ENCODE results near the gene GNG14.
"Not testable (repeated sequence)": the region's sequence is repeated elsewhere in the genome, so short reads cannot be mapped to it uniquely, and the experiment has no call there.

Gene GNG14

DNA sequence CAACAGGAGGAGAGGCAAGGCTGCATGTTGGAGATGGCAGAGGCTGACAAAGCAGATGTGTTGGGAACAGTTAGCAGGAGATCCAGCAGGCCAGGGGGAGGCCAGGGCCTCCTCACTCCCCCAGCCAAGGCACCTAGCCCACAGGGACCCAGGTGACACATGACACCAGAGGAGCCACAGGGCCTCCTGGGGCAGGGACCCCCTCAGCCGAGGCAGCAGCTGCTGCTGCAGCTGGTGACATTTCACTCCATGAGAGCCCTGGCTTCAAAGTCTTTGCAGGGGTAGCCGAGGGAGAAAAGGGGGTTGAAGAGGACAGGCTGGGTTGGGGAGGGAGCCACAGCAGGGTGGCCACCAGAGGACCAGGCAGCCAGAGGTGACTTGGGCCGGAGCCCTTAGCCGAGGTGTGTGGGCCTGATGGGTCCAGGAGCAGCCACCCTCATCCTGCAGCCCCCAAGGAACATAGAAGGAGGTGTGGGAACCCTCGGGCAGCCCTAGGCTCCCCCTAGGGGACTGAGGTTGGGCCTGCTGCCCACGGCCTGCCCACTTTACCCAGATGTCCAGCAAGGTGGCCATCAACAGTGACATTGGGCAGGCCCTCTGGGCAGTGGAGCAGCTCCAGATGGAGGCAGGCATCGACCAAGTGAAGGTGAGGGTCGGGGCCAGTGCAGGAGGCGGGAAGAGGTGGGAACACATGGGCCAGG lies at the start of gene GNG14:
Gene GNG14, plus strand, starts transcription at position 503 of the 701 bp plus-strand sequence. Its CDS starts 51 bp downstream, at position 554.
- DNase-seq, result peak; percentile 87

DNA sequence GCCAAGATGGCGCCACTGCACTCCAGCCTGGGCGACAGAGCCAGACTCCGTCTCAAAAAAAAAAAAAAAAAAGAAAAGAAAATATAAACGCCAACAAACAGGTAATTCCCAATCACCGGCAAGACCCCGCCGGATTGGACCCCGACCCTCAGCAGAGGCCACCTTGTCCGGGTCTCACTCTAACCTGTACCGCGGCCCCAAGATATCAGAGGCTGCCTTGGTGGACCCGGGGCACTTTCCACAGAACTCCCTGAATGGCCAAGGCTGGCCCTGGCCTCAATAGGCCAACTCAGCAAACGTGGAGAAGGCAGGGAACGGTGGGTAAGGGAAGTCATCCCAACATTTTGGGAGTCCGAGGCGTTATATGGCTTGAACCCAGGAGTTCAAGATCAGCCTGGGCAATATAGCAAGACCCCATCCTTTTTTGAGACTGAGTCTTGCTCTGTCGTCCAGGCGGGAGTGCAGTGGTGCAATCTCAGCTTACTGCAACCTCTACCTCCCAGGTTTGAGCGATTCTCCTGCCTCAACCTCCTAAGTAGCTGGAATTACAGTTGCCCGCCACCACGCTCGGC lies 49.1 kb upstream of the GNG14 start:
- no peak for DNase-seq

DNA sequence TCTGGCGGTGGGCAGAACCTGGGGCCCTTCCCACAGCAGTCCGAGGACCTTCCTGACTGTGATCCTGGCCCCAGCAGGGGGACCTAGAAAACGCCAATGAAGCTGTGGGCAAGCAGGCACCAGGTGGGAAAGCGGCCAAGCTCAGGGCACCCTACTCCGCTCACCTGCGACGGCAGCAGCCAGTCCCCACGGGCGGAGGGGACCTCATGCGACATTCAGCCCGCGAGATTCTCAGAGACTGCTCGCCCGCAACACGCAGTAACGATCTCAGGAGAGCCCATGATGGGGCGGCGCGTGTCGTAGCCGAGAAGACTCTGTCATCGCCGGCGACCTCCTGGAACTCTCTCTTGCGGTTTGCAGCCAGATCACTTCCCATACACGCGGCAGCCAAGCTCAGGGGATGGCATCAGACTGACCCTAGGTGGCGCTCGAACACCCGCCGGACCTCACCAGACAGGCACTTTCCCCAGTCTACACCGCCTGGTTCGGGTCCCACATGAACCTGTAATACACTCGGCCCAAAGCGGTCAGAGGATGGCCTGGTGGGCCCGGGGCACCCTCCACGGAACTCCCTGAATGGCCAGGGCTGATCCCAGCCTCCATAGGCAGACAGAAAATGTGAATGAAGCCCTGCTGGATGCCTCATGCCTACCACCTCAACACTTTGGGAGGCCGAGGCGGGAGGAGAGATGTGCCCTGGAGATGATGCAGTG lies 47.7 kb upstream of the GNG14 start:
- peak; percentile 30 for DNase-seq

DNA sequence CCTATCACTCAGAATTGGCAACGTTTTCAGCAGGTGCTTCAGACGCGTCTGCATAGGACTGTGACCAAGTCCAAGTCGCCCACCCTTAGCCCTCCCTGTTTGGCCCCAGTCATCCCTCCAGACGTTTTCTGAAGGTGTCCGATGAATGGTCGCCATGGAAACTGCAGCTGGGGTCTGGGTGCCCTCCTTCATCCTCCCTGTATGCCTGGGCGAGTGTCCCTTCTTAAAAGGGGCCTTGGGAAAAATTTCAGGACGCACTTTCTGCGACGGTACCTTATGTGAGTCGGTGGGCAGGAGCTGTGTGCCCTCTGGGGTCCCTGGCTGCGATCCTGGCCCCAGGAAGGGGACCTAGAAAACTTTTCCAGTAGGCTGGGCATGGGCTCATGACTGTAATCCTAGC lies 46.3 kb upstream of the GNG14 start:
- DNase-seq, result no peak

DNA sequence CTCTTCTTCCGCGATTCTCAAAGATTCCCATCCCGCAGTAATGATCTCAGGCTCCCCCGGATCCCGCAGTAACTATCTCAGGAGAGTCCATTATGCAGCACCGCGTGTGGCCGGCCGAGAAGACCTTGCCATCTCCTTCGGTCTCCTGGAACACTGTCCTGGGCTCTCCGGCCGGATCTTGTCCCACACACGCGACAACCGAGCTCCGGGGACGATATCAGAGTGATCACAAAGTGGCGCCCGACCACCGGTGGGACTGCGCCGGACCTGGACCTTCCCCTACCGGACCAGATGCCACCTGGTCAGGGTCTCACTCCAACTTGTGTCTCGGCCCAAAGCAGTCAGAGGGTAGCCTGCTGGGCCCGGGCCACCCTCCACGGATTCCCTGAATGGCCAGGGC lies 45.3 kb upstream of the GNG14 start:
- no peak for DNase-seq

DNA sequence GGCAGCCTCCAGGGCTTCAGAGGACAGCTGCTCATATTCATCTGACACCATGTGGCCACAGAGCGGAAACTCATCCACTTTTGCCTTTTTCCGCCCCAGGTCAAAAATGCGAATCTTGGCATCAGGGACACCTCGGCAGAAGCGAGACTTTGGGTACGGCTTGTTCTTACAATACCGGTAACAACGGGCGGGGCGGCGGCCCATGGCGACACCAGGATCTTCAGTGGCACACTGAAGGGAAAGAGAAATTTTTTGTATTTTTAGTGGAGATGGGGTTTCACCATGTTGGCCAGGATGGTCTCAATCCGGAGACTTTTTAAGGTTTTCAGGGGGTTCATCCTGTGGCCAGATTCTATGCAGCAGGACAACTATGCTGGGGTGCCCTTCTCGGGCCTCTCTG lies 44.1 kb upstream of the GNG14 start:
- DNase-seq, result not testable (repeated sequence)

DNA sequence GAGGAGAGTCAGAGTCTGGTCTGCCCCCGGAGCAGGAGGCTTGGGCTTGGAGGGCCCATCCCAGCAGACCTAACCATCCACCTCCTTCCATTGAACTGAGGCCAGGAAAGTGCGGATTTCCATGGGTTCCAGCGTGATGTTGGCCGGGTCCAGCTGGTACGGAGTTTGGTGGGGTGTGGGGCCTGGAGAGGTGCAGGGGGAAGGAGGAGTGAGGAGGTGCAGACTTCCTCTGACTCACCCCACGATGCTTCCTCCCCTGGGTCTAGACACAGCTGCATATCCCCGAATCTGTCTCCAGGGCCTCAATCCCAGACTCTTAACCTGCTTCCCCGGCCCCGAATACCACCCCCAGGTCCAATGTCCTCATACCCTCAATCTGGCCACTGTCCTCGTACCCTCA lies 41.2 kb upstream of the GNG14 start:
- no peak for DNase-seq

DNA sequence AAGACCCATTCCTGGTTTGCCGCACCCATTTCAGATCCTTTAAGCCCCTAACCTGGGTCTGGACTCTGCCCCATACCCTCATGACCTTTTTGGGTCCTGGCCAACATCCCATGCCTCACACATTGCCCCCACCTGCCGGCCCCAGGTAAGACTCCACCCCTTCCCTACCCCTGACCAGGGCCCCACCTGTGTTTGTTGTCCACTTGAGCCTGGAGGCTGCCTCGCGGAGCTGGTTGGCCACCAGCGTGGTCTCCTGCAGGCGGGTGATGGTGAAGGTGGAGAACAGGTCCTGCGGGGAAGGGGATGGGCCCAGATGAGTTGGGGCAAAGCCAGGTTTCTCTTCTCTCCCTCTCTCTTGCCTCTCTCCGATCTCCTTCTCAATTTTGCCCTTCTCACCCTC lies 40.8 kb upstream of the GNG14 start:
- no peak for DNase-seq

DNA sequence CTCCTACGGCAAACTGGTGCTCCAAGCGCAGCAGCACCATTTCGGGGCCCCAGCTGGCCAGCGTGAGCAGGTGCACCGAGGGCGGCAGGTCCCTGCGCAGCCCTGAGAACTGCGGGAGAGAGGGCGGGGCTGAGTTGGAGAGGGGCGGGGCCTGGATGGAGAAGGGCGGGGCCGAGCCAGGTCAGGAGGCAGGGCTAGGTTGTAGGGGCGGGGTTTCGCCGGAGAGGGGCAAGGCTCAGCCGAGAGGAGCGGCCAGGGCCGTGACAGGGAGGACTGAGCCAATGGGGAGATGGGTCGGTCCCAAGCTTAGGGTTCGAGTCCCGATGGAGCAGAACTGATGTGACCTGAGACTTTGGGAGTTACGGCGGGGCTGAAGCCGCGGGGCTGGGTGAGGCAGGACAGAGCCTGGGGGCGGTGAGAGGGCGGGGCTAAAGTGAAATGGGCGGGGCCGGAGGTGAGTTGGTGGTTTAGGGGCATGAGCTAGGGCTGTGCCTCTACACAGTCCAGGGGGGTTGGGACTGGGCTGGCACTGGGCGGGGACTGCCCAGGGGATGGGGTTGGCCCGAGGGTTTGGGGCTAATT lies 40.2 kb upstream of the GNG14 start:
- DNase-seq, result no peak

DNA sequence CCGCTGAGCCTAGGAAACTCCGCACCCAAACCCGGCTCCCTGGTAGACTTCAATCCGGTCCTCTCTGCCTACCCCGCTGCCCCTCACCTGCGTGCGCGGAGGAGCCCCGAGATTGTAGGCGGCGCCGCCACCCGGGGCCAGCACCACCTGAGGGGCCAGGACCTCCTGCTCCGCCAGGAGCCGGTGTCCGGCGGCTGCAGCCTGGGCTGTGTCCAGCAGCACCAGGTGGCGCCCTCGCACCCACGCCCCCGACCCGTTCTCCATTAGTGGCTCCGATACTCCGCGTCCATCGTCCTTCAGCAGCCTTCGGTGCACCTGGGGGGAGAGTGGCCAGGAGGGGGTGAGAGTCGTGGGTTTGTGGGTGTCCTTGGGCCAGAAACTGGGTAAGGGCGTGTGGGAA lies 39.7 kb upstream of the GNG14 start:
- DNase-seq, result no peak

DNA sequence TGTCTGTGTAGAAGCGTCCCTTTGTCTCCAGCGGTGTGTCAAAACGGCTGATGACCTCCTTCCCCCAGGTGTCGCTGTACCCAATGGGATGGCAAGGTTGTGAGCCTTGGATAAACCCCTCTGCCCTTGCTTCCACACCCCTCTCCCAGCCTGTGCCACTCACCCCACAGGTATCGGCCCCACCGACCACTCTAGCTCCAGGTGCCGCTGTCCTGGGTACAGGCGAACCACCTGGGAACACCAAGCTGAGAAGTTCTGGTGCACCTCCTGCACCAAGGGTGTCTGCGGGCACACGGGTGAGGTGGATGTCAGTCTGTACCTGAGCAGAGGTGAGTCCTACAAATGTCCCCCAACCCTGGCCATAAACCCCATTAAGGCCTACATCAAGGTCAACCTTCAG lies 37.9 kb upstream of the GNG14 start:
- no peak for DNase-seq

DNA sequence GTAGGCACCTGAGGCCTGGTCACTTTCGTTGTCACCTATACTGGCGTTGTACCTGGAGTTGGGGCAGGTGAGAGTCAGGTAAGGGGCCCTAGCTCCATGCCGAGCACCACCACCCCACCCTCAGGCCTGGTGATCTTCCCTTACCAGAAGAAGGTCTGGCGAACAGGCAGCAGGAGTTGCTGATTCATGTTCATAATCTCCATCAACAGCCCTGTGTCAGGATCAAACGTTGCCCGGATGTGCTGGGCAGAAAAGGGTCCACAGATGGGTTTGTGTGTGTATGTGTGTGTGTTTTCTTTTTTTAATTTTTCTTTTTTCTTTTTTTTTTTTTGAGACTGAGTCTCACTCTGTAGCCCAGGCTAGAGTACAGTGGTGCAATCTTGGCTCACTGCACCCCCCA lies 35.6 kb upstream of the GNG14 start:
- DNase-seq, result no peak

DNA sequence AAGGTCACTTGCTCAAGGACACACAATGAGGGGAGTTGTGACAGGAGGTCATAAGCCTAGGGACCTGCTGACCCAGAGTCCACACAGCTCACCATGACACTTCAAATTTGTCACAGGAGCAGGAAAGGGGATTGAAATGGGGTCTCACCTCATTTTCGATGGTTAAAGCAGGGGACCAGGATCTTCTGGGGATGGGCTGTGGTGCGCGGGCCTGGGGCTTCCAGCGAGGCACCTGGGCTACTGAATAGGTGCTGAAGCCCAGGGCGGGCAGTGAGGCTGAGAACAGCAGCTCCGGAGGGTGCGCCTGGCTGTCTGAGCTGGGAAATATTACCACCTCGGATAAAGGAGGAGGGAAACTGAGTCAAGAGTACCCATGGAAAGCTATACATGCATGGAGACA lies 32.3 kb upstream of the GNG14 start:
- no peak for DNase-seq

DNA sequence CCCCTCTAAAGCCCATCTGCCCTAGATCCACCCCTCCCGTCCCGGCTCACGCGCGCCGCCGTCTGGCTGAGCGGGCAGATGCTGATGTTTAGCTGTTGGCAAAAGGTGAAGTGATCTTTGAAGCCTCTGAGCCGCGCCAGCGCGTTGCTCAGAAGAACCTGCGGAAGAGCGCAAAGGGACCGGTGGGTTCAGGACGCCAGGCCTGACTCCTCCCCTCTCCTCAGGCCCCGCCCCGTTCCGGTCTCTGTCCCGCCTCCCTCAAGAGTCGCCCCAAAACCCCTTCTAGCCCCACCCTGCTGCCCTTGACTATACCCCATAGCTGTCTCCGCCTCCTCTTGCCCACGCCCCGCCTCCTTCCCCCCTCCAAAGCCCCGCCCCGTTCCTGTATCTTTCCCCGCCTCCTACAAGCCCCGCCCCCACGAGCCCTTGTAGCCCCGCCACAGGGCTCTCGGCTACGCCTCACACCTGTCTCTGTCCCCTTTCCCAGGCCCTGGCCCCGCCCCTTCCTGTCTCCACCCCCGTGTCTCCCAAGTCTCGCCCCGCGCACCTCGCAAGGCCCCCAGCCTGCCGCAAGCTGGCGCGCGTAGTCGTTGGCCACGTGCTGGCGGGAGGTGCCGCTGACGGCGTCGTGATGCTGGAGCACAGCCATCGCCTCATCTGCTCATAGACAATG lies 30.8 kb upstream of the GNG14 start:
- no peak for DNase-seq

DNA sequence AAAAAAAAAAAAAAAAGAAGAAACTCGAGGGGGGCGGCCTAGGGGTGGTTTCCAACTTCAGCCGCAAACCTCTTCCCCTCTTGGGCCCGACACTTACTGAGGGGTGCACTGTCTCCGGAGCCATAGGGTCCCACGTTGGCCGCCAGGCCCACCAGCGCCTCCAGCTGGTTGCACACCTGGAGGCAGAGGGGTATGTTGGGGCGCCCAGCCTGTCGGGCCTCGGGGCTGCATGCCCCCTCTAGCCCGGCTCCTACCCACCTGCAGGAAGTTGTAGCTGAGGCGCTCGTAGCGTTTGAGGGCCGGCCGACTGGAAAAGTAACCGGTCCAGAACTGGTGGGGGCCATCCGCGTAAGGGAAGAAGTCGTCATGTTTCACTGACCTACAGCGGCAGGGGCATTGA lies 29.8 kb upstream of the GNG14 start:
- no peak for DNase-seq

DNA sequence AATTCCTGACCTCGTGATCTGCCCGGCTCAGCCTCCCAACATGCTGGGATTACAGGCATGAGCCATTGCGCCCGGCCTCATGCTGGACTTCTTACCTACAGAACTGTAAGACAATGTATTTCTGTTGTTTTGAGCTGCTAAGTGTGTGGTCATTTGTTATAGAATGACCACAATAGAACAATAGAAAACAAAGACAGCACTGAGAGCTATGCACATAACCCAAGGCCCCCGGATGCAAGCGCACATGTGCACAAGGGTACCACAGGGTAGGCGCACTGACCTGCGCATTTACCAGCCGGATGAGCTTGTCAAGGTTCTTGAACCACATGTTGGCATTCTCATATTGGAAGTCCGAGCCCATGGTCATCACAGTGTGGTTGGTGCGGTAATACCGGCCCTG lies 26.8 kb upstream of the GNG14 start:
- DNase-seq, result no peak

DNA sequence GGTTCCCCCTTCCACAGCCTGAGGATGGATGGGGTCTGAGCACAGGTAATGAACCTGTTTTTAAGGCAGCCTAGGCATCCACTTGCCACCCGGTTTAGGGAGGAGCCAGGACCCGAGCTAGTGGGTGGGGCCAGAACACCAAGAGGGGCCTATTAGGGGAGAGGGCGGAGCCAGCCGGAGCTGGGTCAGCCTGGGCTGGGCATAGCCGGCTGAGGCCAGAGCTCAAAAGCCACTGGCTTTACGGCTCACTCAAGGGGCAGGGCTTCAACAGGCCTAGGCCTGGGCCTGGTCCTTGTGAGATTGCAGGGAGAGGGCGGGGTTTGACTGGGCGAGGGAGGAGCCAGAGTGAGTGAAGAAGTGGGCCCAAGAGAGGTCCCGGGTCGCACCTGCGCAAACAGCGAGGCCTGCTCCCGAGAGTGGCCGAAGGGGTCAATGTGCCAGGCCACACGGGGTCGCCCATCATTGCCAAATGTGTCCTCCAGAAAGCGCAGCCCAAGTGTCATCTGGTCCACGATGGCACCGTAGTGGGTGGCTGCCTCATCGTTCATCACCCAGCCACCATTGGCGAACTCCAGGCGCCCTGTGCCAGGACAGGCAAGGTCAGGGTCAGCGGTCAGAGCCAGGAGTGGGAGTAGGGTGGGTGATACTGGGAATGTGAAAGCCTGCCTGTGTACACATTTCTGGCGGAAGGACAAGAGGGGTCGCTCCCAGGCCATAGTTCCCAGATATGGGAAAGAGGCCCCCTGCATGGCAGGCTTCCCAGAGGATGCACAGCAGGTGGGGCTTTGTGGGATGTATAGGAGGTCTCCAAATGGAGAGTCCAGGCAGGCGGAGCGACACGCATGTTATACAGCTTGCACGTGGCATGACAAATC lies 23.2 kb upstream of the GNG14 start:
- DNase-seq, result no peak

DNA sequence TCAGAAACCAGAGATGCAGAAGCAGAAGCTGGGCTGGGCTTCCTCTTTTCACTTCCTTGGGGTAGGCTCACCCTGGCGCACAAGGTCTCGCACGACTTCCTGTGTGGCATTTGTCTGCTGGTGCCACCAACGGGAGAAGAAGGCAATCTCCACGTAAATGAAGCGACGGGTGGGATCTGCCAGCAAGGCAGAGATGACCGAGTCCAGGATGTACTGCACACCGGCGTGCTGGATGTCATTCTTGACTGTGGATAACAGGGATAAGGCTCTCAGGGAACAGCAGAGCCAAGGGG lies 22.6 kb upstream of the GNG14 start:
- DNase-seq, result no peak

DNA sequence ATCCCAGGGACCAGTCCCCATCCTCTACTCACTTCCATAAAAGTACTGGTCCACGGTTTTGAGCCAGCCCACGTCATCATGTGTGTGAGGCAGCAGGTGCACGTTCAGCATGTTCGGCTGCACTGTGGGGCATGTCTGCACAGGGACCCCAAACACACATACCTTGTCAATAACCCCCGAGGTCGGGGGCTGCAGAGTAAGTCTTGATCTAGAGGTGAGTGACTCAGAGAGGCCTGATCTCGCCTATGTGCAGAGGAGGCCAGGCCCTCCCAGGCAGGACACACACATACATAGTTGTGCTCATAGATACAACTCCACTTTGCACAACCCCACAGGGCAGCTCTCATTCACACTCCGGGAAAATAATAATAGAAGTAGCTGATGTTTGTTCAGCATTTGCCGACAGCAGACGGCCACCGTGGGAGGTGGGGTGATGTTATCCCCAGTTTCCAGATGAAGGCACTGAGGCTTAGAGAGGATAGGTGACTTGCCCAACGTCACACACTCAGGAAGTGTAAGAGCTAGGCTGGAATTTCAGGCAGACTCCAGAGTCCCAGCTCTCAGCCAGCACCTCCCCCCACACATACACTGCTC lies 22.0 kb upstream of the GNG14 start:
- no peak for DNase-seq

DNA sequence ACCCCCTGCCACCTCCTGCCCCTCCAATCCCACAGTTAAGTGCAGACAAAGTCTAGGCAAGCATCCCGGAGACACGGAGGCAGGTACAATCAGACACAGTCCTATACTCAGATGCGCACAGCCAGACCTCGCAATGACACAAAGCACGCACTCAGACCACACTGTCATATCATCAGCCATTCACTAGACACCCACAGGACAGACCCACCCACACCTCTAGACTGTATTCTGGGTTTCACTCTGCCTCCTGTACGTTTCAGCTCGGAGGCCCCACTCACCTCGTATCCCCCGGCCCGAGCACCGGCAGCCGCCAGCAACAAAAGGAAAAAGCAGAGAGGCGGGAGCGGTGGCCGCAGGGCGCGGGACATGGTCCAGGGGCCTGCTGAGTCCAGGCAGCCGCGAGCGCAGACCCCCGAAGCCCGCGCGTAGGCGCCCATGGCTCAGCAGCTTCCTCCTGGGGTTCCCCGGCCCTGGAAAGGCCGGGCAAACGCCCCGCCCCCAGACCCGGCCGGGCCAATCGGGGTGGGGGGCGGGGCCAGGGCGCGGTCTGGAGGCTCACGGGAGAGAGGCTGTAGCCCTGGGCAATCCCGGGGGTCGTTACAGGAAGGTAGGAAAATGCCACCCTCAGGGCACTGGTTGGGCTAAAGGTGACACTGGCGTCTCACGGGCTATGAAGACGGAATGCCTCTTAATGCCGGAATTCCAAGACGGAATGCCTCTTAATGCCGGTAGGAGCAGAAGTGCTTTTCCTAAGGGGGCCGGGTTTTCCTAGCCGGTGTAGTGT lies 21.3 kb upstream of the GNG14 start, which contains the start of the genes MAN2B1 and WDR83:
Gene MAN2B1, minus strand, starts transcription at position 478 of the 784 bp plus-strand sequence. Its CDS starts 41 bp downstream, at position 437.
Gene WDR83, plus strand, starts transcription at position 543 of the 784 bp plus-strand sequence. CDS start 2,984 bp downstream, outside the sequence.
- peak; percentile 78 for DNase-seq

DNA sequence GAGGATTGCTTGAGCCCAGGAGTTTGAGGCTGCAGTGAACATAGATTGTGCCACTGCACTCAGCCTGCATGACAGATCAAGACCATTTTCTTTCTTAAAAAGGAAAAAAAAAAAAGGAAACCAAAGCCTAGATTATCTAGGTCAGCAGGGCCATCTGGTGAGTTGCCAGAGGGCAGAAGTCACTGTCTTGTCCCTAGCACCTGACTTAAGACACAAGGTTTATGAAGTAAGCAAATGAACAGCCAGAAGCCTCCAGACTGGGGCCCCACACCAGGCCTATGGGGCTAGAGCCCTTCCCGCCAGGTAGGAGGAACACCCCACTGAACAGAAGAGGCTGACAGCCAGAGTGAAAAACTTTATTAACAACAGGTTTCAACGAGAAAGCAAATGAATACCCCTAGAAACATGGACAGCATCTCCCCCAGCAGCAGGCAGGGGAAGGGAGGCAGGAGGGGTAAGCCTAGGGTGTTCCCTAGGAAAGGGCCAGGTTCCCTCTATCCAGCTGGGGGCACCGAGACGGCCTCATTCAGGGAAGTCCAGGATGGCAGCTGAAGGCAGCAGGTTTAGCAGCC lies 20.0 kb upstream of the GNG14 start:
- no peak for DNase-seq

All from NCI-H2171 (cell line).